HUES64 (cell line): ENCODE results near the gene DCDC2. TPM values are rescaled to one million over a fixed set of nuclear protein-coding genes. Genes with fewer than 3 reads are reported as not detected.
A peak's percentile ranks its signal among the peaks of the same experiment; 100 is the strongest.
"Not testable (repeated sequence)": the region's sequence is repeated elsewhere in the genome, so short reads cannot be mapped to it uniquely, and the experiment has no call there.

Source experiments
- H3K27ac ChIP-seq: 2 replicates; pipeline ENCODE4 v1.7.0; 2013; ENCODE audit warnings: low read depth, low read length, inconsistent platforms
- H3K27me3 ChIP-seq: 2 replicates; pipeline ENCODE4 v1.6.1; 2013; ENCODE audit warnings: mild to moderate bottlenecking, low read length; ENCODE audit not compliant: insufficient read depth
- H3K36me3 ChIP-seq: 2 replicates; pipeline ENCODE4 v1.6.1; 2013; ENCODE audit warnings: mild to moderate bottlenecking, low read length; ENCODE audit not compliant: insufficient read depth
- H3K4me1 ChIP-seq: 2 replicates; pipeline ENCODE4 v1.6.1; 2013; ENCODE audit warnings: mild to moderate bottlenecking, low read length, moderate library complexity; ENCODE audit not compliant: insufficient read depth
- H3K4me3 ChIP-seq: 2 replicates; pipeline ENCODE4 v1.5.1; 2013; ENCODE audit warnings: mild to moderate bottlenecking, low read length, moderate library complexity
- H3K9ac ChIP-seq: 2 replicates; pipeline ENCODE4 v1.6.1; 2013; ENCODE audit warnings: mild to moderate bottlenecking, low read depth, low read length
- H3K9me3 ChIP-seq: 2 replicates; pipeline ENCODE4 v1.6.1; 2013; ENCODE audit warnings: low read depth, low read length; ENCODE audit not compliant: insufficient read depth
- WGBS: fragments of 150-250, 120-280 bp; methylation state at CpG from one replicate; pipeline ENCODE4 v1.1.7; 2013; ENCODE audit warnings: missing lambda C conversion rate; 5-methylcytosine and 5-hydroxymethylcytosine counted together
- polyA plus RNA-seq, 2 experiments: library from polyadenylated mRNA; stranded (reverse); fragments of 50-300 nt; gene quantifications; one replicate each; pipeline ENCODE4 v1.2.3, GENCODE V29; 2013

The DCDC2 gene
- polyA plus RNA-seq (2013, experiment 1 of 2): 0.30 TPM
- 0.25 TPM for polyA plus RNA-seq (2013, experiment 2 of 2)

DNA sequence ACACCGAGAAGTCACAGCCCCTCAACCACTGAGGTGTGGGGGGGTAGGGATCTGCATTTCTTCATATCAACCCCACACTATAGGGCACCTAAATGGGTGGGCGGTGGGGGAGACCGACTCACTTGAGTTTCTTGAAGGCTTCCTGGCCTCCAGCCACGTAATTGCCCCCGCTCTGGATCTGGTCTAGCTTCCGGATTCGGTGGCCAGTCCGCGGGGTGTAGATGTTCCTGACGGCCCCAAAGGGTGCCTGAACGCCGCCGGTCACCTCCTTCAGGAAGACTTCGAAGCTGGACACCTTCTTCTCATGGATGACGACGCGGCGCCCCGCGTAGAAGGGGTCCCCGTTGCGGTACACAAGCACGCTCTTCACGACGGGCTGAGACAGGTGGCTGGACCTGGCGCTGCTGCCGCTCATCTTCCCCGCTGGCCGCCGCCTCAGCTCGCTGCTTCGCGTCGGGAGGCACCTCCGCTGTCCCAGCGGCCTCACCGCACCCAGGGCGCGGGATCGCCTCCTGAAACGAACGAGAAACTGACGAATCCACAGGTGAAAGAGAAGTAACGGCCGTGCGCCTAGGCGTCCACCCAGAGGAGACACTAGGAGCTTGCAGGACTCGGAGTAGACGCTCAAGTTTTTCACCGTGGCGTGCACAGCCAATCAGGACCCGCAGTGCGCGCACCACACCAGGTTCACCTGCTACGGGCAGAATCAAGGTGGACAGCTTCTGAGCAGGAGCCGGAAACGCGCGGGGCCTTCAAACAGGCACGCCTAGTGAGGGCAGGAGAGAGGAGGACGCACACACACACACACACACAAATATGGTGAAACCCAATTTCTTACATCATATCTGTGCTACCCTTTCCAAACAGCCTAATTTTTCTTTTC, at the start of gene DCDC2:
Gene DCDC2 (minus strand): TSS at position 724 of the 883 bp plus-strand sequence. CDS start 309 bp downstream, at position 415.
- Histone ChIP-seq H3K4me3 (peak within 1 kb of the TSS; percentile 60), H3K27ac (no peak within 1 kb of the TSS), H3K9me3 (no peaks in the 10 kb centered on the region), H3K27me3 (peaks cover 47% of the 10 kb centered on the region), H3K36me3 (no peaks in the 10 kb centered on the region), H3K4me1 (0 out of 2 replicates have a peak, but pooled peaks cover 9% of the 10 kb centered on the region), H3K9ac (peak within 1 kb of the TSS; percentile 57)
- WGBS: 56% methylated on average over 60 of the region's 61 CpGs

- no peak overlapping the region for H3K9ac ChIP-seq
- peak overlapping the region; percentile 83; the same call in 1 of the 2 replicates for H3K27ac ChIP-seq
- peak overlapping the region; percentile 85 for H3K4me3 ChIP-seq
- WGBS: 56% methylated on average over 5 of the region's 5 CpGs
- peaks cover 28% of the 10 kb centered on the region for H3K4me1 ChIP-seq
- peaks cover 58% of the 10 kb centered on the region for H3K36me3 ChIP-seq
- H3K27me3 ChIP-seq: no peaks in the 10 kb centered on the region
- H3K9me3 ChIP-seq: no peaks in the 10 kb centered on the region
These were observed 47.4 kb upstream of the DCDC2 start for GRCh38 chr6:24405262-24405661.

- no peaks in the 10 kb centered on the region for H3K9me3 ChIP-seq
- H3K9ac ChIP-seq: peak overlapping the region; percentile 90
- 4% methylated on average over 12 of the region's 12 CpGs for WGBS
- peaks cover 40% of the 10 kb centered on the region for H3K36me3 ChIP-seq
- peaks cover 38% of the 10 kb centered on the region for H3K4me1 ChIP-seq
- peak overlapping the region; percentile 85 for H3K4me3 ChIP-seq
- H3K27me3 ChIP-seq: no peaks in the 10 kb centered on the region
- peak overlapping the region; percentile 83 for H3K27ac ChIP-seq
These were observed 45.6 kb upstream of the DCDC2 start for GRCh38 chr6:24403501-24403824.

DNA sequence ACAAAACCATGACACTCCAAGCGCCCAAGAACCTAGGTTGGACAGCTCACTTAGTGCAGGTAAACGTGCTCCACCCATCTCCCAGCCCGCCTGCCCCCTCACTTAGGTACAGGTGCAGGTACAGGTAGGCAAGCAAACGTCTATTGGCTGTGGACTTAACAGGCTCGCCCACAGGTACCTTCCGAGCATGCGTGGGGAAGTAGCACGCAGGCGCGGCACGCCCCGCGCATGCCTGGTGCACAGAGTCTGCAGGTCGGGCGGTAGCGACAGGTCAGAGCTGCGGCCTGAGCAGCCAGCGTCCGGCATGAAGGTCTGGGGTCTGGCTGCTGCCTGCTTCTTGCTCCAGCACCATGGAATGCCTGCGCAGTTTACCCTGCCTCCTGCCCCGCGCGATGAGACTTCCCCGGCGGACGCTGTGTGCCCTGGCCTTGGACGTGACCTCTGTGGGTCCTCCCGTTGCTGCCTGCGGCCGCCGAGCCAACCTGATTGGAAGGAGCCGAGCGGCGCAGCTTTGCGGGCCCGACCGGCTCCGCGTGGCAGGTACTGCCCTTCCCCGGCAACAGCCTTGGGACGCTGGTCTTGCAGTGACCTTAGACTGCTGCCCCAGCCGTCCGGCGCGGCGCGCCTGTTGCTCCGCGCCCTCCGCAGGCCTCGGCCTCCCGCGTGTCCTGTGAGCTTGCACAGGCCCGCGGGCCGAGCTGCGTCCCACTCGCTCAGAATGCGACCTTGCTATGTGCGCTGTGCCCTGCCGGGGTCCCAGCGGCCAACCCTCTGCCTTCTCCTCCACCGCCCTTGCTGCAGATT, 45.0 kb upstream of the DCDC2 start, which contains the start of gene MRS2:
Gene MRS2 (plus strand): TSS at position 240 of the 804 bp plus-strand sequence. CDS start 111 bp downstream, at position 351.
- H3K9ac ChIP-seq: peak within 1 kb of the TSS; percentile 90
- peaks cover 38% of the 10 kb centered on the region for H3K4me1 ChIP-seq
- WGBS: 1% methylated on average over 63 of the region's 63 CpGs
- peak within 1 kb of the TSS; percentile 85 for H3K4me3 ChIP-seq
- H3K9me3 ChIP-seq: no peaks in the 10 kb centered on the region
- peaks cover 35% of the 10 kb centered on the region for H3K36me3 ChIP-seq
- peak within 1 kb of the TSS; percentile 95 for H3K27ac ChIP-seq
- no peaks in the 10 kb centered on the region for H3K27me3 ChIP-seq

GRCh38 chr6:24401458-24401857, 43.6 kb upstream of the DCDC2 start:
- WGBS: 34% methylated on average over 4 of the region's 4 CpGs
- H3K4me1 ChIP-seq: peaks cover 34% of the 10 kb centered on the region
- no peaks in the 10 kb centered on the region for H3K27me3 ChIP-seq
- peak overlapping the region; percentile 85; the same call in 1 of the 2 replicates for H3K4me3 ChIP-seq
- peaks cover 20% of the 10 kb centered on the region for H3K36me3 ChIP-seq
- H3K27ac ChIP-seq: peak overlapping the region; percentile 95
- H3K9me3 ChIP-seq: peaks cover 10% of the 10 kb centered on the region
- peak overlapping the region; percentile 76 for H3K9ac ChIP-seq

GRCh38 chr6:24400045-24401039, 42.5 kb upstream of the DCDC2 start:
- peak overlapping the region; percentile 76 for H3K9ac ChIP-seq
- H3K9me3 ChIP-seq: peaks cover 16% of the 10 kb centered on the region
- H3K36me3 ChIP-seq: peaks cover 12% of the 10 kb centered on the region; the same call in 1 of the 2 replicates
- H3K27me3 ChIP-seq: not testable (repeated sequence)
- H3K27ac ChIP-seq: peak overlapping the region; percentile 95
- 3% methylated on average over 17 of the region's 17 CpGs for WGBS
- peaks cover 28% of the 10 kb centered on the region for H3K4me1 ChIP-seq
- H3K4me3 ChIP-seq: peak overlapping the region; percentile 34

DNA sequence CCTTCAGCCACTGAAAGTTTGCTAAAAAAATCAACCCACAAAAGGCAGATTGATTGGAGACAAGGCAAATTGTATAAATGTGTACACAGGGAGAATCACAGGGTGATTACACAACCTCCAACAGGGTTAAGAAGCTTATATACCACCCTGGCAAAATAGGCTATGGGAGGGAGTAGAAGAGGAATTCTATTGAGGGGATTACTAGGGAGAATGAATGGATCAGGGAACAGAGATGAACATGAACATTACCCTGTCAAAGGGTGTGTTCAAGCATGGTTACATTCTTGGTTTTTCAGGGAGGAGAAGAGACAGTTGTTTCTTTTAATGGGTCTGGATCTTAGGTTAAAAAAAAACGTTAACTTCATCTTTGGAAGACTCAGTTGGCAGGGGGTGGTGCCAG, 39.8 kb upstream of the DCDC2 start:
- WGBS: 85% methylated on average over 1 of the region's 1 CpG

GRCh38 chr6:24396824-24397223, 39.0 kb upstream of the DCDC2 start:
- no peaks in the 10 kb centered on the region for H3K27me3 ChIP-seq
- WGBS: 93% methylated on average over 1 of the region's 1 CpG
- no peak overlapping the region for H3K4me3 ChIP-seq
- peaks cover 22% of the 10 kb centered on the region for H3K4me1 ChIP-seq
- no peak overlapping the region for H3K9ac ChIP-seq
- H3K36me3 ChIP-seq: no peaks in the 10 kb centered on the region
- no peak overlapping the region for H3K27ac ChIP-seq
- H3K9me3 ChIP-seq: peaks cover 16% of the 10 kb centered on the region

More for the DNA sequence above, 39.8 kb upstream of the DCDC2 start:
- Histone ChIP-seq H3K36me3 (no peaks in the 10 kb centered on the region), H3K4me1 (peaks cover 28% of the 10 kb centered on the region), H3K27me3 (no peaks in the 10 kb centered on the region), H3K9me3 (peaks cover 16% of the 10 kb centered on the region), H3K27ac (no peak overlapping the region), H3K9ac (no peak overlapping the region), H3K4me3 (no peak overlapping the region)

DNA sequence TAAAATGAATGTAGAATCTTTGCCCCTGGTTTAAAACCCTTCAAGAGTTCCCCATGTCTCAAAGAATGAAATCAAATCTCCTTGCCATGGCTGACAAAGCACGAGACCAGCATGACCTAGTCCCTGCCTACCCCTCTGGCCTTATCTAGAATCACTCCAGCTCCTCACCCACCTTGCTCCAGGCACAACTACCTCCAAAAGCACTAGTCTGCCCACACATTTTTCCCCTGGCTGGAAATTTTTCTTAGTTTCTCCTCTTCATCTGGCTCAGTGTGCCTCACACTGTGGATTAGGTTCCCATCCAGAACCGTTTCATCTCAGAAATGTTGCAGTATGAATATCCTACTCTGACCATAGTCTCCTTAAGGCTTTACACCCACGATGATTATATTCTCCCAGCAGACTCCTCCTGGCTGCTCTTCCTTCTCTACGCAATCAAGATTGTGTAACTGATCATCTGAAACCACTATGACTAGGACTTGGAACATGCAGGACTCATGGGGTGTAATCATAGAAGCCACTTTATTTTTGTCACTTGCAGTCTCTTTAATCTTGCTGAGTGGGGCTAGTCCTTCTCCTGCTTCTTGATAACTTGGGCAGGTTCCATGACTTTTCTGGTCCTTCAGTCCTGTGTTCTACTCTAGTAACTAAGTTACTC, 37.0 kb upstream of the DCDC2 start:
- Histone ChIP-seq H3K27me3 (no peaks in the 10 kb centered on the region), H3K4me3 (no peak overlapping the region), H3K27ac (no peak overlapping the region), H3K4me1 (peaks cover 7% of the 10 kb centered on the region), H3K9me3 (peaks cover 16% of the 10 kb centered on the region), H3K9ac (no peak overlapping the region), H3K36me3 (no peaks in the 10 kb centered on the region)
- WGBS: 92% methylated on average over 4 of the region's 4 CpGs
